GM18507 (cell line): ENCODE results near the gene RAB11FIP3.

Experiments used
- DNase-seq: peaks from one replicate; pipeline ENCODE4 v3.0.0; 2011; ENCODE audit warnings: low read depth; ENCODE audit not compliant: insufficient read length; ENCODE audit errors: extremely low spot score
- FAIRE-seq: peaks from 2 replicates; lab custom pipeline; 2011; peaks lifted over from hg19 to GRCh38; lab: Jason Lieb, UNC

Gene RAB11FIP3

DNA sequence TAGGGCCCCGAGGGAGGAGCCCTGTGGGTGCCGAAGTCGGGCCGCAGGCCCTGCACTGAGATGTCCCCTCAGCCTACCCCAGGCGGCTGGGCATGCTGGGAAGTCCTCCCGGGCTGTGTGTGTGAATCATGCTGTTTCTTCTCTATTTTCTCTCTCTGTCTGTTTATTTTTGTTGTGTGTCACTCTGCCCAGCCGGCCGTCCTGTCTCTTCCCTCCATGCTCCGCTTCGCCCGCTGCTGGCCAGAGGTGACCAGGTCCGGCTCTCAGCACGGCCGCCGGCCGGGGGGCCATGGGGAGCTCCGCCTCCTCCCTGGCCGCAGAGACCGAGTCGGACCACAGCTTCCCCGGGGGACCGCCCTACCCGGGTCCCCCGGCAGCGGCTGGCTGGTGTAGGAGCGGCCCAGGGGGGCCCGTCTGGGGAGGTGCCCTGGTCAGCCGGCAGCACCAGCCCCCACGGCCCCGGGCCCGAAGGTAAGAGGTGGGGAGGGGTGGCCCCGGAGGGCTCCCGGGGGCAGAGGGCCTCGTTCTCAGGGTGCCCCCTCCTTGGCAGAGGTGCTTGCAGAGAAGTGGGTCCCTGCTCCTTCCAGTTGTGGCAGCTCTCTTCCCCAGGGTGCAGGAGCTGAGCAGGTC is 114.6 kb downstream of the RAB11FIP3 start:
- DNase-seq = no peak
- no peak for FAIRE-seq

DNA sequence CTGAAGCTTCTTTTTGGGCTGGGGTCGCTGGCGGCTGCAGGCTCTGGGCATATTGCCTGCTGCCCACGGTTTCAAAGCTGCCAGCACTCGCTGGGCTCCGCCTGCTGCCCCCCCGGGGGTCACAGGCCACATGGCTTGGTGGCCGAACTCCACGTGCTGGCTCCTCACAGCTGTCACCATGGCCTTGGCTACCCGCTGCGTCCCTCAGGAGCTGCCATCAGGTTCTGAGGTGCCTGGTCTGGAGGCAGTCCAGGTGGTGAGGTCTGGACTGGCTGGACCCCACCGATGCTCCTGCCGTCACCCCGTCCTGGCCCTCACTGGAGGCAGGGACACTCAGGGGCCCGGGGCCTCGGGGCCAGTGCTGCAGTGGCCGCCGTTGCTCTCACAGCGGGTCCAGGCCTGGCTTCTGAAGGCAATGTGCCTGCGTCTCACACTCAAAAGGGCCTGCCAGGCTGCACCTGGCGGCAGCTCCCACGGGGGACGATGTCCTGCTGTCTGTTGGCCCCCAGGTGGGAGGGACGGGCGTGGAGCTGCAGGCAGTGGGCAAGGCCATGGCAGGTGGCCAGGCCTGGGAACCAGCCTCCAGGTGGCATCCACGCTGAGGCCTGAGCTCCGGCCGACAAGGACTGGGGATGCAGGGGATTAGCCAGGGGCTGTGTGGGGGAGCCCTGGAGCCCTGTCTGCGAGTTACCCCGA is 115.3 kb downstream of the RAB11FIP3 start:
- FAIRE-seq = no peak

DNA sequence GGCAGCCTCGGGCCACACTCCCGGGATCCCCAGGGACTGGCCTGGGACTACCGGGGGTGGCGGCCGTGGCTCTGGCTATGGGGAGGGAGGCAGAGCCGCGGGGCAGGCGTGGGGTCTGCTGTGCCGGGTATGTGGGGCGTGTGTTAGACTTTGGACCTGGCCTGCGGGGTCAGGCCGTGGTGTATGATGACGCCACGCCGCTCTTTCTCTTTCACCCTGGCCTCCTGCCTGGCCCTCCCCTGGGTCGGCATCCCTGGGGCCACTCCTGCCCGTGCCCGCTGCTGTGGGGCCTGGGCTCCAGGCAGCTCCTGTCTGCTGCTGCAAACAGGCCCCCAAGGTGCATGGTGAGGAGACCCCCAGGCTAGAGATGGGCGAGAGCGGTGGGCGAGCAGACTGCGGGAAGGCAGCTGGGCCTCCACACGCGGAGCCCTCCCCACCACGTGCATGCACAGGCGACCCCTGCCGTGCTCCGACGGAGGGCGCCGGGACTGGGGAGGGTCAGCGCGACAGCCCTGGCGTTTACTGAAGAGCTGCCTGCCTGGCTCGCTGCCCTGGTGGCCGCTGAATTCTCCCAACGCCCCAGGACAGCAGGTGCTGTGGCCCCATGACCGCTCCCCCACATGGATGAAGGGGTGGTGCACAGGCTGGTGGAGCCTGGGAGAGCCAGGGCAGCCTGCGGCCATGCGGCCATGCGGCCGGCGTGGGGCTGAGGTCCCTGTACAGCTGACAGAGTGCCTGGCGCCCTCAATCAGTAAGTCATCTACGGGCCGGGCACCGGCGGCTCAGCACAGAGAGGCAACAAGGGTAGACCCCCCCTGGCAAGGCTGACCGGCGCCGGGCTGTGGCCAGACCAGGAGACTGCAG is 118.1 kb downstream of the RAB11FIP3 start:
- DNase-seq = no peak
- FAIRE-seq = no peak

More for the DNA sequence above, 115.3 kb downstream of the RAB11FIP3 start:
- no peak for DNase-seq

DNA sequence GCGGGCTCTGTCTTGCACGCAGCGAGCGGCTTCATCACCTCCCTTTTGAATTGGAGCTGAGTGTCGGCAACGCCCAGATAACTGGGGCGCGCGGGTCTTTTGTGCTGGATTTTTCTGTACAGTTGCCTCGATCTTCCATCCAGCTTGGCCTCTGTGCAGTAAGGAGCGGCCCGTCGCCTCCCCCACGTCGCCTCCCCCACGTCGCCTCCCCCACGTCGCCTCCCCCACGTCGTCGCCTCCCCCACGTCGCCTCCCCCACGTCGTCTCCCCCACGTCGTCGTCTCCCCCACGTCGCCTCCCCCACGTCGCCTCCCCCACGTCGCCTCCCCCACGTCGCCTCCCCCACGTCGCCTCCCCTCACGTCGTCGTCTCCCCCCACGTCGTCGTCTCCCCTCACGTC is 119.1 kb downstream of the RAB11FIP3 start:
- FAIRE-seq (no peak), DNase-seq (no peak)

DNA sequence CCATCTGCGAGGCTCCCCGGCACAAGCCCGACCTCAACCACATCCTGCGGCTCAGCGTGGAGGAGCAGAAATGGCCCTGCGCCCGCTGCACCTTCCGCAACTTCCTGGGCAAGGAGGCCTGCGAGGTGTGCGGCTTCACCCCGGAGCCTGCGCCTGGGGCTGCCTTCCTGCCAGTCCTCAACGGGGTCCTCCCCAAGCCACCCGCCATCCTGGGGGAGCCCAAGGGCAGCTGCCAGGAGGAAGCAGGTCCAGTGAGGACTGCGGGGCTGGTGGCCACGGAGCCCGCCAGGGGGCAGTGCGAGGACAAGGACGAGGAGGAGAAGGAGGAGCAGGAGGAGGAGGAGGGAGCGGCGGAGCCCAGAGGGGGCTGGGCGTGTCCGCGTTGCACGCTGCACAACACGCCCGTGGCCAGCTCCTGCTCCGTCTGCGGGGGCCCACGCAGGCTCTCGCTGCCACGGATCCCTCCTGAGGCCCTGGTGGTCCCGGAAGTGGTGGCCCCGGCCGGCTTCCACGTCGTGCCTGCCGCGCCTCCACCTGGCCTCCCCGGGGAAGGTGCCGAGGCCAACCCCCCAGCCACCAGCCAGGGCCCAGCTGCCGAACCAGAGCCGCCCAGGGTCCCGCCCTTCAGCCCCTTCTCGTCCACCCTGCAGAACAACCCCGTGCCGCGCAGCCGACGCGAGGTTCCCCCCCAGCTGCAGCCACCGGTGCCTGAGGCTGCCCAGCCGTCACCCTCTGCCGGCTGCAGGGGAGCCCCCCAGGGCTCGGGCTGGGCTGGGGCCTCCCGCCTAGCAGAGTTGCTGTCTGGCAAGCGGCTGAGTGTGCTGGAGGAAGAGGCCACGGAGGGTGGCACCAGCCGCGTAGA is 121.7 kb downstream of the RAB11FIP3 start:
- no peak for FAIRE-seq
- no peak for DNase-seq

DNA sequence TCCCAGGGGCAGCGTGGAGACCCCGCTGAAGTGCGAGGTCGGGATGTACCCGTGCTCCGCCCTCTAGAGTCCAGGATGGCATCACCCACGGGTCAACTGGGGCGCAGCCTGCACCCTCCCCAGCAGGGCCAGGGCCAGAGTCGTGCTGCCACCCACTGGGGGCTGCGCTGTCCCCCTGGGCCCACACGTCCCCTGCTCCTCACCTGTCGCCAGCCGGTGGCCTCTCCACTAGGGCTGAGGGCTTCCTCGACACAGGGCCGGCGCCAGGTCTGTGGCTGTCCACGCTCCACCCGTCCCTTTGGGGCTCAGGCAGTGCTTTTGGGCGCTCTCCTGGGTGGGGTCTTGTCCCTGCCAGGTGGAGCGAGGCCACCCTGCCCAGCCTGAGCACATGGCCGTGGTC is 123.1 kb downstream of the RAB11FIP3 start:
- no peak for FAIRE-seq
- DNase-seq = no peak

DNA sequence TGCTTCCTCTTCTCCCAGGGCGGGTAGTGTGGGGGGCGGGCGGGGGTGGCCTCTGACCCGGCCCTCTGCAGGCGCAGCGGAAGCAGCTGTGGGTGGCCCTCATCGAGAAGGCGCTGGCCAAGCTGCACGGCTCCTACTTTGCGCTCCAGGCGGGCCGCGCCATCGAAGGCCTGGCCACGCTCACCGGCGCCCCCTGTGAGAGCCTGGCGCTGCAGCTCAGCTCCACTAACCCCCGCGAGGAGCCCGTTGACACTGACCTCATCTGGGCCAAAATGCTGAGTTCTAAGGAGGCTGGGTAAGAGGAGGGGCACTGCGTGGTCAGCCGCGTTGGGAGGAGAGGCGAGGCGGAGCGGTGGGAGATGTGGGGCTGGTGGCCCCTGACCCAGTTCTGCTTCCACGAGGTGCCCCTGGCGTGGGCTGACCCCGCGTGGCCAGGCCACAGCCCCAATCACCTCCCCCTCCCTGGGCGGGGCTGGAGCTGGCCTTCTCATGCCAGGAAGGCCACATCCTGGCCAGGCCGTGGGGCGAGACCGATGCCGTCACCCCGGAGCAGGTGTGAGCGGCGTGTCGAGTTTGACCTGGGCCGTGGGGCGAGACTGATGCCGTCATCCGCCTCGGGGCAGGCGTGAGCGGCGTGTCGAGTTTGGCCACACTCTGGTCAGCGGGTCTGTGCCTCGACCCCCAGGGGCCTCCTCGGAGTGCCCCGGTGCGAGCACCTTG is 124.3 kb downstream of the RAB11FIP3 start:
- FAIRE-seq = no peak
- no peak for DNase-seq

DNA sequence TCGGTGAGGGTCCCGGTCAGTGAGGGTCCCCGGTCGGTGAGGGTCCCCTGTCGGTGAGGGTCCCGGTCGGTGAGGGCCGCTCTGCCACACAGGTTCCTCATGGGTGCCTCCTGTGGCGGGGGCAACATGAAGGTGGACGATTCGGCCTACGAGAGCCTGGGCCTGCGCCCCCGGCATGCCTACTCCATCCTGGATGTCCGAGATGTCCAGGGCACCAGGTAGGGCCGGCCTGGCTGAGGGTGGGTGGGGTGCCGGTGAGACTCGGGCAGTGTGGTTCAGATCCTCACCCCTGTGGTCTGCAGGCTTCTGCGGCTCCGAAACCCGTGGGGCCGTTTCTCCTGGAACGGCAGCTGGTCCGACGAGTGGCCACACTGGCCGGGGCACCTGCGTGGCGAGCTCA is 125.8 kb downstream of the RAB11FIP3 start:
- FAIRE-seq = no peak
- no peak for DNase-seq

DNA sequence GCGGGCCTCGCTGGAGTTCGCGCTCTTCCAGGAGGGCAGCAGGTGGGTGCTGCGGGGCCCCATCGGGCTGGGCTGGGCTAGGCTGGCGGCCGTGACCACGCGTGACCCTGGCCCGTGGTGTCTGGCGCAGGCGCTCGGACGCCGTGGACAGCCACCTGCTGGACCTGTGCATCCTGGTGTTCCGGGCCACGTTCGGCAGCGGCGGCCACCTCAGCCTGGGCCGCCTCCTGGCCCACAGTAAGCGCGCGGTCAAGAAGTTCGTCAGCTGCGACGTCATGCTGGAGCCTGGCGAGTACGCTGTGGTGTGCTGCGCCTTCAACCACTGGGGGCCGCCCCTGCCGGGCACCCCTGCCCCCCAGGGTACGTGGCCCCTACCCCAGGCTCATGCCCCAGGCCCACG is 126.7 kb downstream of the RAB11FIP3 start:
- no peak for FAIRE-seq
- no peak for DNase-seq

DNA sequence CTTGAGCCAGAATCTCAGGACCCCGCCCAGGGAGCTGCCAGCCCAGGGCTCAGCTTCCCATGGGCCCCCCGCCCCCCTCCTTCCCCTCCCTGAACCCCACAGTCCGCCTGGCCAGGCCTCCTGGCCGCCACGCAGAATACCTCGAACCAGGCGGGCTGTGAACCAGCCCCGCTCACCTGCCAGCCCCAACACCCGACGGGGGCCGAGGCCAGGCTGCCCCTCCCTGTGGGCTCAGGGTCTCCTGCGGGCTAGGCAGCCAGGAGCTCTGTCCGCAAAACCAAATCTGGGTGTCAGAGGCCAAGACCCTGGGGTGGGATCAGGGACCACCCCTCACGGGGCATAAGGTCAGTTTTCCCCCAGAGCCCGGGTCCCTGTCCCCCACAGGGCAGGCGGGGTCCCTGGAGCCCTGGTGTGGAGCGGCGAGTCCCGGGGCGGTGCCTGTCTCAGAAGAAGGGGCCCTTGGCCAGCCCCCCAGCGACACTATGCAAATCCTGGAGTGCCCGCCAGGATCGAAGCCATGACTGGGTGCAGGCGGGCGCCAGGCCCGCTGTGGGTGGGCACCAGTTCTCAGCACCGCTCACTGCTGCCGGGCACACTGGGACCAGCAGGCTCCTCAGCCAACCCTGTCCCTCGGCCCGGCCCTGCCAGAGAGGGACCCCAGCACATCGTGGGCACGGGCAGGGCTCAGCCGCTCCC is 128.3 kb downstream of the RAB11FIP3 start:
- no peak for FAIRE-seq
- DNase-seq = no peak

DNA sequence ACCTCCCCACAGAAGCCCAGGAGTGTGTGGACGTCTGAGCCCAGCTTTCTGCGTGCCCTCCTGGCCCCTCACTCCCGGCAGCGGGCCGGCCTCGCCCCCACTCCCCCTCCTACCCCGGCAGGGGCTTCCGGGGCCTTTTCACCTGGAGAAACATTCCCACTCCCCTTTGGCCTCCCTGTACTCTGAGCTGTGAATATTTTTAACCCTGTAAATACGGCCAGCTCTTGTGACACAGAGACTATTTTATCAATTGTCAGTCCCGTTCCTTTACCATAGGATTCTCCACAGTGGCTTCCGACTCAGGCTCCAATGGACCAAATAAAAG is 128.8 kb downstream of the RAB11FIP3 start:
- DNase-seq (no peak), FAIRE-seq (no peak)

DNA sequence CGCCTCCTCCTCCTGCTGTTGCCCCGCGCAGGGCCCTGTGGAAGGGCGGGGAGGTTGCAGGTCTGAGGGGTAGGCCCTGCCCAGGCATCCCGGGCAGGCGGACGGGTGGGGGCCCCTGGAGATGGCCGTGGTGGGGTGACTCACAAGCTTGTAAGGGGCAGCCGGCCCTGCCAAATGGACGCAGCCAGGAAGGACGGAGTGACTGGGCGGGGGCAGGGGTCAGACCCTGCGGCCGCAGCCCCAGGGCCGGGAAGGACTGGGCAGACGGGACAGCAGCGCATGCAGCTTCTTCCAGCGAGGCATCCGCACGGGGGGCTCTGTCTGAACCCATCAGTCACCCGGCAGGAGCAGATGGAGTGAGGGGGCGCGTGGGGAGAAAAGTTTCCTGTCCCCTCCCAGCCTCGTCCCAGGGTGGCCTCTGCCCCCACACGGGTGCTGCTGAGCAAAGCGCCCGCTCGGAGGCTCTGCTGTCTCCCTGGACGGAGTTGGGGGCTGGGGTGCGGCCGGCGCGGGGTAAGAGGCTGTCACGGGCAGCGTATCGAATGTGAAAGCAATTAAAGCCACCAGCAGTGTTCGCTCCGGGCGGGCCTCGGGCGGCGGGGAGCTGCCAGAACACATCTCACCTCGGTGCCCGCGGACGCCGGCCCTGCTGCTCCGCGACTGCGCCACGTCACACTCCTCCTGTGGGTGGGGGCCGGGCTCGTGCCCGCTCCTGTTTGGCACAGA is 129.4 kb downstream of the RAB11FIP3 start:
- DNase-seq (no peak), FAIRE-seq (no peak)

DNA sequence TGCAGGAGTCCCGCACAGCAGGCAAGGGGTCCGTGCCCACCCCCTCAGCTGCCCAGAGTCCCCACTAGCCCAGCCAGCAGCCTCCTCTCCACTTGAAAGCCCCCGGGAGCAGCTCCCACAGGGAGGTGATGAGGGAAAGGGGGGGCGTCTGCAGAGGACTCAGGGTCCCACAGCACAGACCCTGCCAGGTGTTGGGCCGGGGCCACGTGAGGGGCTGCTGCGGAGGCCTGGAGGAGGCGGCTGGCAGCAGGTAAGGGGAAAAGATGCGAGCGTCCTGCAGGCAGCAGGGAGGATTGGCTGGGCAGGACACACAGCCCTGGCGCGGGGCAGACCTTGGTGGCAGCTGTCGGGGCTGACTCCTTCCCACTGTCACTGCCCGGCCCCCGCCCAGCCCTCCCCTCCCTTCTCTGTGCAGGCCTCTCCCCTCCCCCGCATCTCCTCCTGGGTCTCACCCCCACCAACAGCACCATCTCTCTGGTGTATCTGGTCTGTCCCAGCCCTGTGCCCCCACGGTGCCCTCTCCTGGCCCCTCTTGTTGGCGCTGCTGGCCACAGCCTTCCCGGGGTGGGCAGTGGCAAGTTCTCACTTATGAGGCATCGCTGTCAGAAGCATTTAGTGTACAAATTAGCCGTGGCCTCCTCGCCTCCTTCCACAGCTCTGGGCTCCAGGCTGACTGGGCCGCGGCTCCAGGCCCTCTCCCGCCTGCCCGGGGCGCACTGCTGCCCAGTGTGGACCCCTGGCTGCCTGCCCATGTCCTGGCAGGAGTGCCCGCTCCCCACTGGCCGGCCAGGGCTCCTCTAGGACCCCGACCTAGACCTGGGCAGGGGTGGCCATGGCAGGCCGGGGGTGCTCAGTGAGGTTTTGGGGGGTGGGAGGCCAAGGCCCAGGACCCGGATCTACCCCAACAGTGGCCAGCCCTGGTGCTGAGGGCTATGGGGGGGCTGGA is 130.4 kb downstream of the RAB11FIP3 start:
- FAIRE-seq = no peak
- no peak for DNase-seq

DNA sequence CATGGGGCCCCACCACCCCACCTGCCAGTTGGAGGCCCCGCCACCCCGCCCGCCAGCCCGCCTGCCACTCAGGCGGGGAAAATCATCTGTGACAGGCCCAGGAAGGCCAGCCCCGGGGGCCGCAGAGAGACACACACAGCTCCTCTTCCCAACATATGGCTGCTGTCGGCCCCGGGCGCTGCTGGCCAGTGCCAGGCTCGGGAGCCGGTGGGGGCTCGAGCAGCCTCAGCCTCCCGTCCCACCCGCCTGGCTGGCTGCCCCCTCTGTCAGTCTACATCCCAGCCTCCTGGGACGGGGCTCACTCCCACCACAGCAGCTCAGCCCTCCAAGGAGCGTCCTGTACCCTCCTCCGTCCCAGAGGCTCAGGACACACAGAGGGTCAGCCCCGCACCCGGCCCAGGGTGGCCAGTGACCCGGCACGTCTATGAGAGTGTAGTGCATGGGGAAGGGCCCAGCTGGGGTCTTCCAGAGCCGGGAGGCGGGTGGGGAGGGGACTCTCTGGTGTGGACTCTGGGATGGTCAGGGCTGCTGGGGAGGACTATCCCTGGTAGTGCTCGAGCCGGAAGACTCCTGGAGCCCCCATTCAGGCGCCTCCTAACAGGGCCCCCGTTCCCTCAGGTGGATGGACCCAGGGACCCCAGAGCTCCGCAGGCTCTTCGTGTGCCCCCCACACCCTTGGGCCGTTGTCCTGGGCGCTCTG is 131.2 kb downstream of the RAB11FIP3 start:
- DNase-seq (no peak), FAIRE-seq (no peak)

DNA sequence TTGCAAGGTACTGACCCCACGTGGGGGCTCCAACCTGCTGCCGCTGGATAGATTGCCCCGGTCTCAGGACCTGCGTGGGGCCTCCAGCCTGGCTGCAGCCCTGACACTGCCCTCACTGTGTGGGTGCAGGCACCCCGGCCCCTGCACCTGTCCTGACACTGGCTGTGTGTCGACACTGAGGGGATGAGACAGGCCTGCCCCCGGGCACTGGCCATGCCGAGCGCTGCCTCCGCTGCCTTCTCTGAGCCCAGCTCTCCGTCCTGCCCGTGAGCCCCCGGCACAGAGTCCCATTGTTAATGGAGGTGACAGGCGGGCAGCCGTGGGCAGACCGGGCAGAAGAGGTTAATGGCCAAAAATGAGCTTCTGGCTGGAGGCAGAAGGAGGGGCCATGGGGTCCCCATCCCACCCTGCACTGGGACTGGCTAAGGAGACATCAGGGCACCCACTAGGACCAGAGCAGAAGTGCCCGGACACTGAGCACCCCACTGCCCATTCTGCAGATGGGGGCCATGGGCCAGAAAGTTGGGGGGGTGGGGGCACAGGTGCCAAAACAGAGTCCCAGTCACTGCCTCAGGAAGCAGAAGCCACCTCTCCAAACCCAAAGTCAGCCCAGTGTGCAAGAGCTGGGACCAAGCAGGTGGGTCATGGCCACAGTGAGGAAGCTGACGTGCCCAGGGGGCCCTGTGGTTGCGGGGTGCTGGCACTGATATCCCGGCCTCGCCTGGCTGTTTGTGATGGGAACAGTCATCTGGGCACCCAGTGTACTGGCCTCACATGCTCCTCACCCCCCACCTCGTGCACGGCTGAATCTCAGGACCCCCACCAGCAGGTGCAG is 132.2 kb downstream of the RAB11FIP3 start:
- FAIRE-seq (no peak), DNase-seq (no peak)
